ENCODE measurements around the gene GABBR2. TPM values are rescaled to one million over a fixed set of nuclear protein-coding genes. Genes with fewer than 3 reads are reported as not detected.

The GABBR2 gene
- polyA plus RNA-seq, 1 of the 3 experiments (the other 2 are of a cell fraction), result not detected

- H3K4me2 ChIP-seq, result no peak overlapping the region
Observed at GRCh38 chr9:98406469-98406868, 302.3 kb downstream of the GABBR2 start.

More at GRCh38 chr9:98406469-98406868, 302.3 kb downstream of the GABBR2 start:
- Histone ChIP-seq H3K79me2 (ENCODE audit: insufficient read depth) (no peaks in the 10 kb centered on the region), H3K36me3 (replicated peaks in 1 of 2; ENCODE audit: control insufficient read depth in 1 of 2, insufficient read depth in 2 of 2, low read length in 1 of 2) (no peaks in the 10 kb centered on the region), H3K4me3 (ENCODE audit: low read depth in 2 of 2, low read length in 1 of 2) (no peak overlapping the region), H3K27me3 (ENCODE audit: insufficient read depth) (peaks cover 11% of the 10 kb centered on the region; the same call in 1 of the 2 replicates), H2AFZ (ENCODE audit: low read depth) (no peak overlapping the region), H3K9ac (no peak overlapping the region), H3K9me3 (no peaks in the 10 kb centered on the region), H3K27ac (ENCODE audit: low read depth in 2 of 2, low read length in 1 of 2) (no peak overlapping the region), H3F3A (replicated peaks; ENCODE audit: insufficient read depth) (peaks cover 3% of the 10 kb centered on the region), H3K4me1 (ENCODE audit: control insufficient read depth in 1 of 2, insufficient read depth in 2 of 2, low read depth in 1 of 2, low read length in 1 of 2) (peaks cover 0 to 13% of the 10 kb centered on the region in 2 experiments; a peak in 1 of 4 replicates), H3K9me2 (no peaks in the 10 kb centered on the region), H4K20me1 (ENCODE audit: insufficient read depth) (no peaks in the 10 kb centered on the region)
- TF ChIP-seq SMC3 (IDR thresholded peaks at IDR 0.05; ENCODE audit: low read depth, low read length) (no peak), USF1 (IDR thresholded peaks at IDR 0.05; ENCODE audit: borderline replicate concordance, low read depth) (no peak), FOXJ3 (CRISPR knock-in tag; IDR thresholded peaks at IDR 0.05) (no peak), NFIC (IDR thresholded peaks at IDR 0.05; ENCODE audit: borderline replicate concordance) (no peak), TAF1 (IDR thresholded peaks at IDR 0.05; ENCODE audit: borderline replicate concordance, low read depth, low read length) (no peak), FOXM1 (IDR thresholded peaks at IDR 0.05; ENCODE audit: low read depth) (no peak), NRF1 (IDR thresholded peaks at IDR 0.05; ENCODE audit: low read depth, low read length) (no peak), GATA2 (CRISPR knock-in tag; IDR thresholded peaks at IDR 0.05) (no peak), POLR2AphosphoS5 (IDR thresholded peaks at IDR 0.05; ENCODE audit: low read depth, low read length) (no peak), MEF2A (IDR thresholded peaks at IDR 0.05; ENCODE audit: borderline replicate concordance, low read depth) (no peak), RFX5 (IDR thresholded peaks at IDR 0.05; ENCODE audit: low read length) (no peak), RCOR1 (IDR thresholded peaks at IDR 0.05; ENCODE audit: low read length) (no peak), USF2 (IDR thresholded peaks at IDR 0.05; ENCODE audit: borderline replicate concordance, low read depth, low read length) (no peak), TEAD4 (IDR thresholded peaks at IDR 0.05; ENCODE audit: borderline replicate concordance, insufficient read depth) (no peak), MXI1 (IDR thresholded peaks at IDR 0.05; ENCODE audit: low read depth, low read length) (no peak), JUND (IDR thresholded peaks at IDR 0.05) (no peak), ZBTB33 (IDR thresholded peaks at IDR 0.05; ENCODE audit: borderline replicate concordance, low read depth) (no peak)
- 22% methylated on average over 5 of the region's 6 CpGs for WGBS (ENCODE audit: low lambda C conversion rate)
- ChIA-PET POLR2A (no interaction called here), CTCF (interaction anchor here (1.2 kb wide), 1 partner anchor 369 kb away, joined by 5 read pairs; no protein-coding TSS in a partner anchor)
- DNase-seq, result no peak
